GM21825 (cell line): ENCODE results near the gene RAET1E.
"Not testable (repeated sequence)": the region's sequence is repeated elsewhere in the genome, so short reads cannot be mapped to it uniquely, and the experiment has no call there.

ENCODE experiments used
- ATAC-seq: cut with Tn5 transposase; IDR thresholded peaks from one replicate; pipeline ENCODE4 v1.9.1; 2021; ENCODE audit warnings: mild to moderate bottlenecking, moderate library complexity; ENCODE audit not compliant: unreplicated experiment

Gene RAET1E

GRCh38 chr6:149912680-149913079, 14.8 kb upstream of the RAET1E start:
- not testable (repeated sequence) for ATAC-seq

DNA sequence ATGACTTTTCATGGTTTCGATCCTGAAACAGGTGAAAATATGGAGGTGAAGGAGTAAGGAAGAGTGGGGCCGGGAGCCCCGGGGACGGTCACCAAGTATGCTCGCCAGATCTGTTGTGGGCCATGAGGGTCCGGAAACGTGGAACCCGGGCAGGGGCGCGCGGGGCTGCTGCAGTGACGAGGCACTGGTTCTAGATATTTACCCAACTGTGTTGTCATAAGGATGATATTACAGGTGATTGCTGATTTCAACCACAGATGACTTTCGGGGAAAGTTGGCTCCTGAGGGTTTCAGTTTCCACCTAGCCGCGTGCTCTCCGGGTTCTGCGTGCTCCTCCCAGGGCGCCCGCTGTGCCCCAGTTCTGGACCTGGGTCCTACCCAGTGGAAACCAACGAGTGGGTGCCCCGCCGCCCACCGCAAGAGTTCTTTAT, 12.8 kb upstream of the RAET1E start:
- ATAC-seq: no peak

DNA sequence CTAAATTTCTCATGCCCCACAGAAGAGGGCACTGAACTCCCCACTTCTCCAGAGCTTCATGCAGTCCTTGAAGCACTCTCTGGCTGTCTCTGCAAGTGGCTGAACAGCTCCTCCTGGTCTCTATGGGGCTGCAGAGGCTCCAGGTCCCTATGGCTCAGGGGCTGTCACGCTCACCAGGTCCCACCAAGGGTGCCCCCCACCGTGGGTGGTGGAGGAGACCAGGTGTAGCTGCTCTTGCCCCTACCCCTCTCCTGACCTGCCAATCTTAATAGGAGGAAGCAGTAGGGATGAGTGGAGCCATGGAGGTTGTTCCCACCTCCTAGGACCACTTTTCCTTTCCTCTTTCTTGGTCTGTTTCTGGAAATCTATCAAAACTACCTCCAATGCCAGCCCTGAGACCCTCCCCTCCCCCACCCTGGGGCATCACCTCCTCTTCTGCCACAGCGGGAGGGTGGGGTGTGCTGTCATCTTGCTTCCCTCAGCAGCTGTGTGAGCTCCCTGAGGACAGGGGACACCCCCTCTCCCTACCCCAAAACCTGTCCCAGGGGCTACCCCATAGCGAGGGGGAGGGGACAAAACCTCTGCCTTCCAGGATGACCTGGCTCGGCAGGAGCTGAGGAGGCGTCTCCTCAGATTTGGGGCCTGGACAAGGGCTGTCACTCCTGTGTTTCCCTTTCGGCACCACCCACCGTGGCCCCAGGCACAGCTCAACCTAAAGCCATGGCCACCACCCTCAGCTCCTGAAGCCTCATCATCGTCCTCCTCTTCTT, 12.0 kb upstream of the RAET1E start:
- ATAC-seq: no peak

GRCh38 chr6:149908480-149908879, 10.6 kb upstream of the RAET1E start:
- not testable (repeated sequence) for ATAC-seq

DNA sequence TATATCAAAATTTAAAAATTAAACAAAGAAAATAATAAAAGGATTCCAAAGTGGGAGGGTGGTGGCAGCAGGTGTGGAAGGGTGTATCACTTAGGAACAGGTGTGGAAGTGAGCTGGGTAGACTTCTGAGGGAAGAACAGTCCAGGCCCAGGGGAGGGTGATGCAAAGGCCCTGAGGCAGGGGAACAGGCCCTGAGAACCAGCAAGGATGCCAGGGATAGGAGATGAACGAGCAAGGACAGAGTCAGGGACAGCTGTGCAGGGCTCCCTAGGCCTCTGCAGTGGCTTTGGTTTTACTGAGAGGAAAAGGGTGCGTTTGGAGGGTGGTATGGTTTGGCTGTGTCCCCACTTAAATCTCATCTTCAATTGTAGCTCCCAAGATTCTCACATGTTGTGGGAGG, 9.4 kb upstream of the RAET1E start:
- ATAC-seq: no peak

- ATAC-seq: no peak
Measured at GRCh38 chr6:149906405-149906804, 8.5 kb upstream of the RAET1E start.

- no peak for ATAC-seq
Measured at GRCh38 chr6:149905911-149906371, 8.0 kb upstream of the RAET1E start.

DNA sequence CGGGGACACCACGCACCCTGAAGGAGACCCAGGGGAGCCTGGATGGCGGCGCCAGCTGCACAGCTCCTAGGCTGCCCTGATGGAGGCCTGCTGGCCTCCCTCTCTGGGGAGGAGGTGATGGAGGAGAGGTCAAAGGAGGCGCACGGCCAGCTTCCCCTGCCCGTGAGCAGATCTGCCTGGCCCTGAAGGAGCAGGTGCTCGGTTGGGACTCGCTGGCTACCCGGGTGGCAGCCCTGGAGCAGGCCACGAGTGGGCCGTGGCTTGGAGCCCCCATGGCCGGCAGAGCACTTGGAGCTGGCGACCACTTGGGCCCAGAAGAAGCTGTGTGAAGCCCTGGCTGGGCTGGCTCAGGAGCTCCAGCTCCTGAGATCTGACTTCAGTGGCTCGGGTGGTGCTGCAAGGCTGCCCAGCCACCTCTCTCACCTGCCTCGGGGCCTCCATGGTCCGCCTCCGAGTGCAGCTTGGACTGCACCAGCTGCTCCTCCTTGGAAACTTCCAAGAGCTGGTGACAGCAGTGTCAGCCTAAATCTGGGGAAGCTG, 7.5 kb upstream of the RAET1E start:
- ATAC-seq: no peak

DNA sequence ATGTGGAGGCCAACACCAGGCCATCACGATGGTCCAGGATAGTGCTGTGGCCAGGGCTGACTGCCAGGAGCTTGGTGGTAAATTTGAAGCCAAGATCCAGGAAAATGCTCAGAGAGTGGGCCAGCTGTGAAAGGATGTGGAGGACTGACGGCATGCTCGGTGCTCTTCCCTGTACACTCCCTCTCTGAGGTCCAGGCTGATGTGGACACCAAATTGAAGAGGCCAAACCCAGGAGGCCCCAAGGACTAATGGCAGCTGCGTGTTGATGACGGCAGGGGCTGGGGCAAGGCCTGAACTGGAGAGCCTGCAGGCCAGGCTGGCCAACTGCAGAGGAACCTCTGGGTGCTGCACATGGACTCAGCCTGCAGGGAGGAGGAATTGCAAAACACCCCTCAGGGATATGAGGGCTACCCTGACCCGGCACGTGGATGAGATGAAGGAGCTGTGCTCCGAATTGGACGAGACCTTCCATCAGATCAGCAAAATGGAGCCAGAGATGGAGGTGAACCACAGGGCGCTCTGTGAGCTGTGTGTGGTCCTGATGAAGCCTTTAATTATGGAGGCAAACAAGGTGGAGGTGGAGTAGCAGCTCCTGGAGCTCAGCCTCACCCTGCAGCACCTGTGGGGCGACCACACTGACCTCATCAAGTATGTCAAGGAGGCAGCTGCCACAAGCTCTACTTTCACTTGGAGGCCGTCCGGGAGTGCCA, 6.9 kb upstream of the RAET1E start:
- ATAC-seq: no peak

- ATAC-seq: no peak
Measured at GRCh38 chr6:149903938-149904611, 6.2 kb upstream of the RAET1E start.

GRCh38 chr6:149901444-149902140, 3.7 kb upstream of the RAET1E start:
- ATAC-seq: no peak

- no peak for ATAC-seq
Measured at GRCh38 chr6:149900620-149901443, 2.9 kb upstream of the RAET1E start.

DNA sequence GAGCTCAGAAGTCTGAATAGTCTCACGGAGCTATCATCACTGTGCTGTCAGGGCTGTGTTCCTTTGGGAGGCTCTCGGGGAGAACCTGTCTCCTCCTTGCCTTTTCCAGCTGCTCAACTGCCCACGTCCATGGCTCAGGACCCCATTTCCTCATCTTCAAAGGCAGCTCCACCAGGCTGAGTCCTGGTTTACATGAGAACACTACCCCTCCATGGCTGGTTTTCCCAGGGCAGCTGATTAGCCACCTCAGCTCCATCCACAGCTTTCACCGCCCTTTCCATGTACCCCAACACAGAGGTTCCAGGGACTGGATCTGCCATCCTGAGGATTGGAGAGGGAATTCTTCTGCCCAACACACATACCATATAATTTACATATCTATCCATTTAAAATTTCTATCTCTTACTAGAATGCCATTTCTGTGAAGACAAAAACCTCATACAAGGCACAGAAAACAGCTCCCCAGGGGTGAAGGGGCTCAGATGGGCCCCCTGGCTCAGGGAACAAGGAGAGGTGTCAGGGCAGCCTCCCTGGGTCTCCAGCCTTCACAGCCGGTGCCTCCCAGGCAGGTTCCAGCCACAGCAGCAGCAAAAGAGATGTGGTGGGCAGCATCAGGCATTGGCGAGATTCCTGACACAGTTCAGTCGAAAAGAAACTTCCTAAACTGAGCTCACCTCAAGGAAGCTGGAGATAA, 2.2 kb upstream of the RAET1E start:
- no peak for ATAC-seq

DNA sequence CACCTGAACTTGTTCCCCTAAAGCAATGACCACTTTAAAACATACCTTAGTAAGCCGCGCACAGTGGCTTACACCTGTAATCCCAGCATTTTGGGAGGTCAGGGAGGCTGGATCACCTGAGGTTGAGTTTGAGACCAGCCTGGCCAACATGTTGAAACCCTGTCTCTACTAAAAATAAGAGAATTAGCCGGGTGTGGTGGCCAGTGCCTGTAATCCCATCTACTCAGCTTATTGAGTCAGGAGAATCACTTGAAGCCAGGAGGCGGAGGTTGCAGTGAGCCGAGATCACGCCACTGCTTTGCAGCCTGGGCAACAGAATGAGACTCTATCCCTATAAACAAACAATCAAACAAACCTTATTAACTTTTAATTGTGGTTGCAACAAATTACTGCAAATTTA, 1.6 kb upstream of the RAET1E start:
- ATAC-seq: no peak

DNA sequence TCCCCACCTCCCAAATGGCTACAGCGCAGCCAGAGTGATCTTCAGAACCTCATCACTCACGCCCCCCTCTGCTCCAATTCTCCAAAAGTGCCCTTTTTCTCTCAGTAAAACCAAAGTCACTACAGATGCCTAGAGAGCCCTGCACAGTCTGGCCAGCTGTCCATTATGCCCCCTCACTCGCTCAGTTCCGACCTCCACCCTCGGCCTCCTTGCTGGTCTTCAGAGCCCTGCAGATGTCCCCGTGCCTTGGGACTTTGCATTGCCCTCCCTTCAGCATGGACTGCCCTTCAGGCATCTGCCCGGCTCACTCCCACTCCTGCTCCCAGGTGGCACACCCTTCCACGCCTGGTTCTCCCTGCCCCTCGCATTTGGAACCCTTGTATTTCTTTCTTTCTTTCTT, 1.1 kb upstream of the RAET1E start:
- ATAC-seq: no peak

GRCh38 chr6:149897015-149897697, 757 bp downstream of the RAET1E start:
- no peak for ATAC-seq

DNA sequence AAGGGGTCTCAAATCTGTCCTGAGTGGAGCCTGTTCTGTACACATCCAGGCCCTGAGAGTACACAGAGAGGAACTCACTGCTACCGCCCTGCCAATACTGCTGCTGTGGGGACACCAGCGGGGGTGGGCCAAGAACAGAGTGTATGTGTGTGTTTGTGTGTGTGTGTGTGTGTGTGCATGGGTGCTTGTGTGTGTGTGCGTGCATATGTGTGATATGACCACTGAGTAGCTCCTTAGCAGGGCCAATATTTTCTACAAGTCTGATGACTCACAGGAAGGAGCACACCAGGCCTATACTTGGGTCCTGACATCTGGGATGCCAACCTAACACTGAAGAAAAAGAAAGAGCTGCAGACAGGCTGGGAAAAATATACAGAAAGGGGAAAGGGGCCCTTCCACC, 1.4 kb downstream of the RAET1E start:
- no peak for ATAC-seq

DNA sequence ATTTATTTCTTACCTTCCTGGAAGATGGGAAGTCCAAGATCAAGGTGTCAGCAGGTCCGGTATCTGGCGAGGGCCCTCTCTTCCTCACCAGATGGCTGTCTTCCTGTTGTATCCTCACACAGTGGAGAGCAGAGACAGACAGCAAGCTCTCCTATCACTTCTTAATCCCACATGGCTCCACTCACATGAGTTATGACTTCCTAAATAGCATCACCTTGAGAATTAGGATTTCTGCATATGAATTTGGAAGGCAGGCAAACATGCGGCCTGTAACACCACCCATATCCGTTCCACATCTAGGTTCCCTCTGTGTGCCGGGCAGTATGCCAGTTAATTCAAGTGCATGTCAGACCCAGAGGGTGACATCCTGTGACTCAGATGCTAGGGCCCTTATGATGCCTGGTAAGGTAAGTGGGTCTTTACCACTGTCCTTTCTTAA, 2.1 kb downstream of the RAET1E start:
- no peak for ATAC-seq
